ENCODE data around the gene REXO4. TPM values are rescaled to one million over a fixed set of nuclear protein-coding genes. Genes with fewer than 3 reads are reported as not detected.

REXO4 gene
- total and polyA plus RNA-seq, 12 donors: 18.9 to 27.6 (median 22.8) TPM

- H3K36me3 ChIP-seq (replicated peaks in 1 of 2): no peaks in the 10 kb centered on the region
- no peaks in the 10 kb centered on the region for H3K9me3 ChIP-seq (replicated peaks in 1 of 3)
- no peaks in the 10 kb centered on the region for H3K4me1 ChIP-seq (replicated peaks in 1 of 2)
- intact Hi-C loops (cut with DNase I): no loop called here
- no peaks in the 10 kb centered on the region for H3K27me3 ChIP-seq
- DNase-seq: no peak
- no peak for TF ChIP-seq POLR2A (IDR thresholded peaks at IDR 0.05)
- TF ChIP-seq CTCF (IDR thresholded peaks at IDR 0.05): no peak
- 78 to 92% (median 84%) methylated on average over 3 to 12 of the region's 12 CpGs for WGBS, 4 donors
- no peak overlapping the region for H3K4me3 ChIP-seq
- H3K27ac ChIP-seq: no peak overlapping the region
Observed at GRCh38 chr9:133449760-133450159, 31.9 kb upstream of the REXO4 start.

GRCh38 chr9:133448487-133448972 is 30.7 kb upstream of the REXO4 start:
- WGBS, 4 donors: 66 to 87% (median 73%) methylated on average over 3 to 13 of the region's 13 CpGs
- no peaks in the 10 kb centered on the region for H3K36me3 ChIP-seq (replicated peaks in 1 of 2)
- H3K27me3 ChIP-seq: no peaks in the 10 kb centered on the region
- H3K4me1 ChIP-seq (replicated peaks in 1 of 2): no peaks in the 10 kb centered on the region
- no peaks in the 10 kb centered on the region for H3K9me3 ChIP-seq (replicated peaks in 1 of 3)
- no peak overlapping the region for H3K27ac ChIP-seq
- DNase-seq: no peak
- no peak overlapping the region for H3K4me3 ChIP-seq
- intact Hi-C loops (cut with DNase I): no loop called here
- TF ChIP-seq CTCF (IDR thresholded peaks at IDR 0.05) (no peak), POLR2A (IDR thresholded peaks at IDR 0.05) (no peak)

GRCh38 chr9:133445293-133445969 is 27.6 kb upstream of the REXO4 start:
- 75 to 90% (median 83%) methylated on average over 4 to 23 of the region's 23 CpGs for WGBS, 4 donors
- H3K4me1 ChIP-seq (replicated peaks in 1 of 2): no peaks in the 10 kb centered on the region
- TF ChIP-seq POLR2A (IDR thresholded peaks at IDR 0.05): no peak
- no peak for TF ChIP-seq CTCF (IDR thresholded peaks at IDR 0.05)

GRCh38 chr9:133443982-133444381 is 26.2 kb upstream of the REXO4 start:
- H3K27ac ChIP-seq: no peak overlapping the region
- no peaks in the 10 kb centered on the region for H3K36me3 ChIP-seq (replicated peaks in 1 of 2)
- 81 to 92% (median 84%) methylated on average over 7 to 8 of the region's 8 CpGs for WGBS, 4 donors
- DNase-seq: no peak
- no peak overlapping the region for H3K4me3 ChIP-seq
- no peaks in the 10 kb centered on the region for H3K4me1 ChIP-seq (replicated peaks in 1 of 2)
- no peaks in the 10 kb centered on the region for H3K27me3 ChIP-seq
- H3K9me3 ChIP-seq (replicated peaks in 1 of 3): no peaks in the 10 kb centered on the region
- intact Hi-C loops (cut with DNase I): no loop called here
- TF ChIP-seq POLR2A (IDR thresholded peaks at IDR 0.05) (no peak), CTCF (IDR thresholded peaks at IDR 0.05) (no peak)

More at GRCh38 chr9:133445293-133445969, 27.6 kb upstream of the REXO4 start:
- H3K4me3 ChIP-seq: no peak overlapping the region
- intact Hi-C loops (cut with DNase I): no loop called here
- H3K27ac ChIP-seq: no peak overlapping the region
- H3K36me3 ChIP-seq (replicated peaks in 1 of 2): no peaks in the 10 kb centered on the region
- DNase-seq: no peak
- no peaks in the 10 kb centered on the region for H3K27me3 ChIP-seq
- no peaks in the 10 kb centered on the region for H3K9me3 ChIP-seq (replicated peaks in 1 of 3)

Measured in adrenal gland (tissue), 12 donors.